ENCODE measurements around the gene IL17A. TPM values are rescaled to one million over a fixed set of nuclear protein-coding genes. Genes with fewer than 3 reads are reported as not detected.

IL17A gene
- total and polyA plus RNA-seq, 4 donors, result 0.14 TPM; not detected in 3

DNA sequence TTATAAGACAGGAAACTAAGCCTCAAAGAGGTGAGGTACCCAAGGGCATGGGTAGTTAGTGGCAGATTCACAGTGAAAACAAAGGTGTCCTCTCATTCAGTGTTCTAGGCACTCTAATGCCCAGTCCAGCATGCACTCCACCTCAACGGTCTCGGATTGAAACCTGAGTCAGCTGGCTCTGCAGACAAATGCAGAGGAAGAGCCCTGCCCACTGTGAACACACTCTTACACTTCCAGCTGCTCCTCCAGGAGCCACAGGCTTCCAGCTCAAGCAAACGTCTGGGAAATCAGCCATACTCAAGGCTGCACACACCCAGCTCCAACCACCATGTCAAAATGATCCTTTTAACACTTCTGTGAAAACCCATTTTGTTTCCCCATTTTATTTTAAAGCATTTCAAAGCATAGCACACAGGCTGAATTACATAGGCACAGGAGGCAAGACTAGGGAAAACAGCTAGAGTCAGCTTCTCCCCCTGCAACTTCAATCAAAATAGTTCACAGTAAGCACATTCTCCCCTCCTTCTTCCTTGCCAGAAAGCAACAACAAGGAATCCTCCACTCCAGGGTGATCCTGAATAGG lies 3.0 kb upstream of the IL17A start:
- ATAC-seq (ENCODE audit: insufficient read depth, low FRiP score) (no peak), DNase-seq (no peak)
- Histone ChIP-seq H3K27ac (ENCODE audit: low read depth in 1 of 2, low read length in 1 of 2) (no peak overlapping the region), H3K4me1 (ENCODE audit: control insufficient read depth in 5 of 5, insufficient read depth in 5 of 5, low read length in 5 of 5) (no peaks in the 10 kb centered on the region), H3K9me3 (ENCODE audit: control insufficient read depth in 4 of 4, insufficient read depth in 3 of 4, low read length in 3 of 4) (peaks cover 0 to 4% (median 0%) of the 10 kb centered on the region in 4 donors), H3K4me3 (no peak overlapping the region), H3K27me3 (ENCODE audit: control insufficient read depth in 3 of 3, insufficient read depth in 3 of 3, low read length in 2 of 3) (no peaks in the 10 kb centered on the region), H3K9ac (ENCODE audit: insufficient read depth in 1 of 2, low read length in 2 of 2) (no peak overlapping the region), H3K36me3 (ENCODE audit: control insufficient read depth in 4 of 4, insufficient read depth in 4 of 4, low read length in 4 of 4) (no peaks in the 10 kb centered on the region)
- TF ChIP-seq, protein P1, sequence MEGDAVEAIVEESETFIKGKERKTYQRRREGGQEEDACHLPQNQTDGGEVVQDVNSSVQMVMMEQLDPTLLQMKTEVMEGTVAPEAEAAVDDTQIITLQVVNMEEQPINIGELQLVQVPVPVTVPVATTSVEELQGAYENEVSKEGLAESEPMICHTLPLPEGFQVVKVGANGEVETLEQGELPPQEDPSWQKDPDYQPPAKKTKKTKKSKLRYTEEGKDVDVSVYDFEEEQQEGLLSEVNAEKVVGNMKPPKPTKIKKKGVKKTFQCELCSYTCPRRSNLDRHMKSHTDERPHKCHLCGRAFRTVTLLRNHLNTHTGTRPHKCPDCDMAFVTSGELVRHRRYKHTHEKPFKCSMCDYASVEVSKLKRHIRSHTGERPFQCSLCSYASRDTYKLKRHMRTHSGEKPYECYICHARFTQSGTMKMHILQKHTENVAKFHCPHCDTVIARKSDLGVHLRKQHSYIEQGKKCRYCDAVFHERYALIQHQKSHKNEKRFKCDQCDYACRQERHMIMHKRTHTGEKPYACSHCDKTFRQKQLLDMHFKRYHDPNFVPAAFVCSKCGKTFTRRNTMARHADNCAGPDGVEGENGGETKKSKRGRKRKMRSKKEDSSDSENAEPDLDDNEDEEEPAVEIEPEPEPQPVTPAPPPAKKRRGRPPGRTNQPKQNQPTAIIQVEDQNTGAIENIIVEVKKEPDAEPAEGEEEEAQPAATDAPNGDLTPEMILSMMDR (IDR thresholded peaks at IDR 0.05; ENCODE audit: control extremely low read depth, extremely low read depth), result no peak
- 51 to 64% methylated on average over 3 of the region's 3 CpGs for WGBS, 2 donors

DNA sequence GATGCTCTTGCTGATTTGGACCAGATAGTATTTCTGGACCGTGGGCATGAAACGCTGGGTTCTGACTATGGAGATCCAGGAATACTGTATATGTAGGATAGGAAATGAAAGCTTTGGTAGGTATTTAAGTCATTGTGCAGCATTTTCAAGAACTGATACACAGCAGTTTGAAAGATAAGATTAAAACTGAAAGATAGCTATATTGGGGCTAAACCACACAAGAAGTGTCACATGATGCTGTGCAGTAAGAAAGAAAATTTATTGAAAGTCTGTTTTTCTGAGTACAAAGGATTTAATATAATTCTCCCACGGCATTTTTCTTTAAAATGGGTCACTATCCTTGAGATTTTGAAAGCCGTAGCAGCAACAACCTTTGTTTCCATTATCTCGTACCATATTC lies 305 bp downstream of the IL17A start:
- 91 to 97% methylated on average over 5 of the region's 5 CpGs for whole genome bisulfite sequencing, 2 donors
- H3K4me1 ChIP-seq (ENCODE audit: control insufficient read depth in 5 of 5, insufficient read depth in 5 of 5, low read length in 5 of 5), result no peaks in the 10 kb centered on the region
- H3K9ac ChIP-seq (ENCODE audit: insufficient read depth in 1 of 2, low read length in 2 of 2), result no peak overlapping the region
- no peak for ATAC-seq (ENCODE audit: insufficient read depth, low FRiP score)
- no peak overlapping the region for H3K27ac ChIP-seq (ENCODE audit: low read depth in 1 of 2, low read length in 1 of 2)
- H3K27me3 ChIP-seq (ENCODE audit: control insufficient read depth in 3 of 3, insufficient read depth in 3 of 3, low read length in 2 of 3), result no peaks in the 10 kb centered on the region
- no peaks in the 10 kb centered on the region for H3K9me3 ChIP-seq (ENCODE audit: control insufficient read depth in 4 of 4, insufficient read depth in 3 of 4, low read length in 3 of 4)
- no peak for DNase-seq
- TF ChIP-seq, protein P1 (IDR thresholded peaks at IDR 0.05; ENCODE audit: control extremely low read depth, extremely low read depth), result no peak
- no peaks in the 10 kb centered on the region for H3K36me3 ChIP-seq (ENCODE audit: control insufficient read depth in 4 of 4, insufficient read depth in 4 of 4, low read length in 4 of 4)
- H3K4me3 ChIP-seq, result no peak overlapping the region

DNA sequence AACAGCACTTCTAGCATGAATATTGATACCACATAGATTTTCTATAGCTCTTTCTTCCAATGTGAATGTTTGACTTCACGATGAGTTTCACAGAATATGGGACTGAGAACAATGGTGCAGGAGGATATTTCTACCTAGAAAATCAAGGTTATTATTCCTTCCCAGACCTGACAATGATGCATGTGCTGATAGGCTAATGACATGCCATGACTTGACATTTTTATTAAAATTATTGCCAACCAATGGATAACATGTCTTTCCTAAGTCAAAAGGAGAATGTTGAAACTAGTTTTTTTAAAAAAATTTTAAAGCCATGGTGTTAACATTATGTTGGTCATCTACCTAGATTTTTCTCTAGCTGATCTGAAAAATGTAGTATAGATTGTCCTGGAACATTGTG lies 923 bp downstream of the IL17A start:
- WGBS, 2 donors, result 92 to 95% methylated on average over 1 of the region's 1 CpG
- no peak for DNase-seq
- ATAC-seq (ENCODE audit: insufficient read depth, low FRiP score), result no peak
- Histone ChIP-seq H3K9ac (ENCODE audit: insufficient read depth in 1 of 2, low read length in 2 of 2) (no peak overlapping the region), H3K36me3 (ENCODE audit: control insufficient read depth in 4 of 4, insufficient read depth in 4 of 4, low read length in 4 of 4) (no peaks in the 10 kb centered on the region), H3K27ac (ENCODE audit: low read depth in 1 of 2, low read length in 1 of 2) (no peak overlapping the region), H3K27me3 (ENCODE audit: control insufficient read depth in 3 of 3, insufficient read depth in 3 of 3, low read length in 2 of 3) (no peaks in the 10 kb centered on the region), H3K4me3 (no peak overlapping the region), H3K4me1 (ENCODE audit: control insufficient read depth in 5 of 5, insufficient read depth in 5 of 5, low read length in 5 of 5) (no peaks in the 10 kb centered on the region), H3K9me3 (ENCODE audit: control insufficient read depth in 4 of 4, insufficient read depth in 3 of 4, low read length in 3 of 4) (no peaks in the 10 kb centered on the region)
- TF ChIP-seq, protein P1 (IDR thresholded peaks at IDR 0.05; ENCODE audit: control extremely low read depth, extremely low read depth), result no peak

DNA sequence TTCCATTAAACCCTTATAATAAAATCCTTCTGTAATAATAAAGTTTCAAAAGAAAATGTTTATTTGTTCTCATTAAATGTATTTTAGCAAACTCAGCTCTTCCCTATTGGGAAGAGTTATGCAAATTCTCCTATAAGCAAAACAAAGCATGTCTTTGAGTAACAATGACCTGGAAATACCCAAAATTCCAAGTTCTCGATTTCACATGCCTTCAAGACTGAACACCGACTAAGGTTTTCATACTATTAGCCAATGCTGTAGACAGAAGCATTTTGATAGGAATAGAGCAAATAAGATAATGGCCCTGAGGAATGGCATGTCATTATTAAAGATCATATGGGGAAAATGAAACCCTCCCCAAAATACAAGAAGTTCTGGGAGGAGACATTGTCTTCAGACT lies 3.8 kb downstream of the IL17A start:
- 88 to 89% methylated on average over 2 of the region's 2 CpGs for WGBS, 2 donors

More for the DNA sequence above, 3.8 kb downstream of the IL17A start:
- DNase-seq (no peak), ATAC-seq (ENCODE audit: insufficient read depth, low FRiP score) (no peak)
- TF ChIP-seq, protein P1 (IDR thresholded peaks at IDR 0.05; ENCODE audit: control extremely low read depth, extremely low read depth), result no peak
- H3K4me1 ChIP-seq (ENCODE audit: control insufficient read depth in 5 of 5, insufficient read depth in 5 of 5, low read length in 5 of 5), result no peaks in the 10 kb centered on the region
- no peaks in the 10 kb centered on the region for H3K27me3 ChIP-seq (ENCODE audit: control insufficient read depth in 3 of 3, insufficient read depth in 3 of 3, low read length in 2 of 3)
- no peaks in the 10 kb centered on the region for H3K9me3 ChIP-seq (ENCODE audit: control insufficient read depth in 4 of 4, insufficient read depth in 3 of 4, low read length in 3 of 4)
- no peak overlapping the region for H3K4me3 ChIP-seq
- no peaks in the 10 kb centered on the region for H3K36me3 ChIP-seq (ENCODE audit: control insufficient read depth in 4 of 4, insufficient read depth in 4 of 4, low read length in 4 of 4)
- no peak overlapping the region for H3K27ac ChIP-seq (ENCODE audit: low read depth in 1 of 2, low read length in 1 of 2)
- H3K9ac ChIP-seq (ENCODE audit: insufficient read depth in 1 of 2, low read length in 2 of 2), result no peak overlapping the region
